ENCODE data around the gene SHISA7.
"Not testable (repeated sequence)": the region's sequence is repeated elsewhere in the genome, so short reads cannot be mapped to it uniquely, and the experiment has no call there.

SHISA7 gene

GRCh38 chr19:55463583-55464031, 20.5 kb upstream of the SHISA7 start:
- no peak for DNase-seq (ENCODE audit: low read depth in 2 of 2)

GRCh38 chr19:55462722-55463121, 19.6 kb upstream of the SHISA7 start:
- DNase-seq (ENCODE audit: low read depth in 2 of 2) = no peak

- no peak for DNase-seq (ENCODE audit: low read depth in 2 of 2)
Observed at GRCh38 chr19:55461974-55462626, 19.0 kb upstream of the SHISA7 start.

GRCh38 chr19:55461259-55461973, 18.3 kb upstream of the SHISA7 start, which contains the start of gene ISOC2:
Gene ISOC2, minus strand, starts transcription at chr19:55461642. Its CDS starts 5,156 bp downstream, at chr19:55456486.
- peak; percentile 100 for DNase-seq (ENCODE audit: low read depth in 2 of 2)

GRCh38 chr19:55460670-55461258, 17.7 kb upstream of the SHISA7 start:
- no peak for DNase-seq (ENCODE audit: low read depth in 2 of 2)

GRCh38 chr19:55459950-55460657, 17.0 kb upstream of the SHISA7 start:
- DNase-seq (ENCODE audit: low read depth in 2 of 2) = no peak

GRCh38 chr19:55459551-55459949, 16.4 kb upstream of the SHISA7 start:
- no peak for DNase-seq (ENCODE audit: low read depth in 2 of 2)

- no peak for DNase-seq (ENCODE audit: low read depth in 2 of 2)
Observed at GRCh38 chr19:55457683-55458457, 14.8 kb upstream of the SHISA7 start.

GRCh38 chr19:55456347-55456746, 13.2 kb upstream of the SHISA7 start:
- no peak for DNase-seq (ENCODE audit: low read depth in 2 of 2)

- no peak for DNase-seq (ENCODE audit: low read depth in 2 of 2)
Observed at GRCh38 chr19:55455576-55456235, 12.6 kb upstream of the SHISA7 start.

GRCh38 chr19:55454787-55455243, 11.7 kb upstream of the SHISA7 start:
- peak in 1 of 2 donors; percentile 53 for DNase-seq (ENCODE audit: low read depth in 2 of 2)

GRCh38 chr19:55453511-55454260, 10.6 kb upstream of the SHISA7 start:
- no peak for DNase-seq (ENCODE audit: low read depth in 2 of 2)

- DNase-seq (ENCODE audit: low read depth in 2 of 2) = peak in 1 of 2 donors; percentile 35
Observed at GRCh38 chr19:55452749-55453346, 9.7 kb upstream of the SHISA7 start.

- no peak for DNase-seq (ENCODE audit: low read depth in 2 of 2)
Observed at GRCh38 chr19:55451965-55452748, 9.1 kb upstream of the SHISA7 start.

- no peak for DNase-seq (ENCODE audit: low read depth in 2 of 2)
Observed at GRCh38 chr19:55451163-55451964, 8.3 kb upstream of the SHISA7 start.

GRCh38 chr19:55449469-55449868, 6.4 kb upstream of the SHISA7 start:
- no peak for DNase-seq (ENCODE audit: low read depth in 2 of 2)

GRCh38 chr19:55448175-55448490, 5.0 kb upstream of the SHISA7 start:
- DNase-seq (ENCODE audit: low read depth in 2 of 2) = not testable (repeated sequence)

All from stimulated activated CD4-positive, alpha-beta T cell treated with anti-CD3 and anti-CD28 coated beads, Interleukin-4, amount 100 ng/mL, for 48 hours (primary cell).